Subcutaneous adipose tissue (tissue), 4 donors: ENCODE results near the gene TIPARP. TPM values are rescaled to one million over a fixed set of nuclear protein-coding genes. Genes with fewer than 3 reads are reported as not detected.

Experiments
- total RNA-seq, 4 donors: library from RNA; depleted of rRNA; stranded (reverse); fragments of >200 nt; gene quantifications; one replicate each; pipeline ENCODE4 v1.1.0, GENCODE V29; 2016
- TF ChIP-seq, protein P1 (sequence below): fragments of 450-650 bp; IDR thresholded peaks from one replicate; pipeline ENCODE4 v1.5.1; 2016; ENCODE audit warnings: low read depth, mild to moderate bottlenecking, control low read depth, antibody characterized with exemption, moderate library complexity

The TIPARP gene
- total RNA-seq, 4 donors from 2014 or later, result 32.2 to 70.1 (median 43.6) TPM

DNA sequence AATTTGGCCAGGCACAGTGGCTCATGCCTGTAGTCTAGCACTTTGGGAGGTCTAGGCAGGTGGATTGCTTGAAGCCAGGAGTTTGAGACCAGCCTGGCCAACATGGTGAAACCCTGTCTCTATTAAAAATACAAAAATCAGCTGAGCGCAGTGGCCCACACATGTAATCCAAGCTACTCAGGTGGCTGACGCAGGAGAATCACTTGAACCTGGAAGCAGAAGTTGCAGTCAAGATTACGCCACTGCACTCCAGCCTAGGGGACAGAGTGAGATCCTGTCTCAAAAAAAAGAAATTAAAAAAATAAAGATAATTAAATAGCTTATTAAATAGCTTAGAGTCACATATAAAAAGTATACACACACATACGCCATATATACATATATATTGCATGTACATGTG lies 3.7 kb upstream of the TIPARP start:
- TF ChIP-seq, protein P1, sequence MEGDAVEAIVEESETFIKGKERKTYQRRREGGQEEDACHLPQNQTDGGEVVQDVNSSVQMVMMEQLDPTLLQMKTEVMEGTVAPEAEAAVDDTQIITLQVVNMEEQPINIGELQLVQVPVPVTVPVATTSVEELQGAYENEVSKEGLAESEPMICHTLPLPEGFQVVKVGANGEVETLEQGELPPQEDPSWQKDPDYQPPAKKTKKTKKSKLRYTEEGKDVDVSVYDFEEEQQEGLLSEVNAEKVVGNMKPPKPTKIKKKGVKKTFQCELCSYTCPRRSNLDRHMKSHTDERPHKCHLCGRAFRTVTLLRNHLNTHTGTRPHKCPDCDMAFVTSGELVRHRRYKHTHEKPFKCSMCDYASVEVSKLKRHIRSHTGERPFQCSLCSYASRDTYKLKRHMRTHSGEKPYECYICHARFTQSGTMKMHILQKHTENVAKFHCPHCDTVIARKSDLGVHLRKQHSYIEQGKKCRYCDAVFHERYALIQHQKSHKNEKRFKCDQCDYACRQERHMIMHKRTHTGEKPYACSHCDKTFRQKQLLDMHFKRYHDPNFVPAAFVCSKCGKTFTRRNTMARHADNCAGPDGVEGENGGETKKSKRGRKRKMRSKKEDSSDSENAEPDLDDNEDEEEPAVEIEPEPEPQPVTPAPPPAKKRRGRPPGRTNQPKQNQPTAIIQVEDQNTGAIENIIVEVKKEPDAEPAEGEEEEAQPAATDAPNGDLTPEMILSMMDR, result no peak

GRCh38 chr3:156673732-156674045 lies 701 bp upstream of the TIPARP start:
- TF ChIP-seq, protein P1, result no peak

DNA sequence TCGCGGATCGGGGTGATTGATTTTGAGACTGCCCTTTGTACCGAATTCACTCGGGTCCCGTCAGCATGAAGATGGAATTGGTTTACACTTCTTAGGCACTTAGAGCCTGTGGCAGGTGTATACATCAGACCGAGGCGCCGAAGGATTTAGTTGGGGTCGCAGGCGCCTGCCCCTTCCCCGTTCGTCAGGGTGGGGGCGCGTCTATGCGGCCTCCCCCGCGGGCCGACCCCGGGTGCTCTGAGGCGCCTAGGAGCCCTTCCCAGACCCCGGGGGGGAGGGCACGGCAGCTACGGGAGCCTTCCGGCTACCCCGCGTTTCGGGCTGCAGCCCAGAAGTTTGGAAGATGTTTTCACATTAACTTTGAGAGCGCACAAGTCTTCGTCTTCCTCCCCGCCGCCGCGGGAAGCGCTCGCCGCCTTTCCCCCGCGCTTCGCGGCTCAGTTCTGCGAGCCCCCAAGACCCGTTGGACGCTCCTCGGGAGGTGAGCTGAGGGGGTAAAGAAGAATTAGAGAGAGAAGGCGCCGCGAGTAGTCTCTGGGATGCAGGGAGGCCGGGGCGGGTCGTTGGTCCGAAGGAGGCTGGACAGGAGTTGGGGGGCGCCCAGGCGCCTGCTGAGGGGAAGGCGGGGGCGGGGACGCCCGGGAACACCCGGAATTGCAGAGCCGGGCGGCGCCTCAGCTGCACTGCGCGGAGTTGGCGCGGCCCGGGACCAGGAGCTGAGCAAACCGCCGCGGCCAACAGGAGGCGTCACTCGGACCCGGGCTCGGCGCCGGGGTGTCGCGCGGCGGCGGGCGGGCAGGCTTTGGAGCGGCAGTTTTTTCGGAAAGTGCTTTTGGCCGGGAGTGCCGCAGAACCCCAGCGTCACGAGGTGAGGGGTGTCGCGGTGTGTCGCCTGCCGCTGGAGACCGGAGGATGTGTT lies 780 bp downstream of the TIPARP start:
- TF ChIP-seq, protein P1, result no peak

- TF ChIP-seq, protein P1, result no peak
Observed at GRCh38 chr3:156675830-156676767, 1.7 kb downstream of the TIPARP start.

GRCh38 chr3:156676768-156677479 lies 2.5 kb downstream of the TIPARP start:
- TF ChIP-seq, protein P1, result no peak

DNA sequence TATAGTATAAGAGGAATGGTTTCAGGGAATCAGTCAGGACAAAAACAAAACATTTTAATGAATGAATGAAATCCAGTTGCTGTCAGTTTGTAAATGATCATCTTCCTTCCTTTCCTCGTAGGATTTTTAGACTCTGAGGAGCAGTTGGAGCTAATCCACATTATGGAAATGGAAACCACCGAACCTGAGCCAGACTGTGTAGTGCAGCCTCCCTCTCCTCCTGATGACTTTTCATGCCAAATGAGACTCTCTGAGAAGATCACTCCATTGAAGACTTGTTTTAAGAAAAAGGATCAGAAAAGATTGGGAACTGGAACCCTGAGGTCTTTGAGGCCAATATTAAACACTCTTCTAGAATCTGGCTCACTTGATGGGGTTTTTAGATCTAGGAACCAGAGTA lies 3.1 kb downstream of the TIPARP start:
- TF ChIP-seq, protein P1, result no peak

GRCh38 chr3:156678197-156678596 lies 3.8 kb downstream of the TIPARP start:
- TF ChIP-seq, protein P1, result no peak
